NCI-H524 (cell line): ENCODE data around the gene EBLN2.

Source experiments
- DNase-seq, 2 experiments: peaks; one replicate each; lab custom pipeline; 2025; lab: John Stamatoyannopoulos, UW

EBLN2 gene

GRCh38 chr3:73061416-73061815, at the start of gene EBLN2:
EBLN2 (plus strand) TSS chr3:73061659; CDS start chr3:73062082, 423 bp downstream.
- no peak for DNase-seq

GRCh38 chr3:73018298-73018697, 43.2 kb upstream of the EBLN2 start:
- DNase-seq: no peak

- DNase-seq: no peak
Measured at GRCh38 chr3:73018790-73019441, 42.5 kb upstream of the EBLN2 start.

- no peak for DNase-seq
Measured at GRCh38 chr3:73021301-73021835, 40.1 kb upstream of the EBLN2 start.

- DNase-seq: no peak
Measured at GRCh38 chr3:73024836-73025235, 36.6 kb upstream of the EBLN2 start.

- DNase-seq: no peak
Measured at GRCh38 chr3:73026111-73026759, 35.2 kb upstream of the EBLN2 start.

- no peak for DNase-seq
Measured at GRCh38 chr3:73026760-73027113, 34.7 kb upstream of the EBLN2 start.

- DNase-seq: no peak
Measured at GRCh38 chr3:73028803-73029202, 32.7 kb upstream of the EBLN2 start.

- no peak for DNase-seq
Measured at GRCh38 chr3:73029321-73029796, 32.1 kb upstream of the EBLN2 start.

GRCh38 chr3:73030073-73030597, 31.3 kb upstream of the EBLN2 start:
- no peak for DNase-seq

GRCh38 chr3:73031573-73032103, 29.8 kb upstream of the EBLN2 start:
- no peak for DNase-seq

- no peak for DNase-seq
Measured at GRCh38 chr3:73036694-73037591, 24.5 kb upstream of the EBLN2 start.

- DNase-seq: no peak
Measured at GRCh38 chr3:73041537-73041936, 19.9 kb upstream of the EBLN2 start.

- DNase-seq: no peak
Measured at GRCh38 chr3:73043414-73043813, 18.0 kb upstream of the EBLN2 start.

- no peak for DNase-seq
Measured at GRCh38 chr3:73045391-73045790, 16.1 kb upstream of the EBLN2 start.

- no peak for DNase-seq
Measured at GRCh38 chr3:73046195-73046594, 15.3 kb upstream of the EBLN2 start.

- DNase-seq: no peak
Measured at GRCh38 chr3:73049319-73049718, 12.1 kb upstream of the EBLN2 start.

GRCh38 chr3:73052857-73053256, 8.6 kb upstream of the EBLN2 start:
- no peak for DNase-seq

- DNase-seq: no peak
Measured at GRCh38 chr3:73055583-73055982, 5.9 kb upstream of the EBLN2 start.

GRCh38 chr3:73056014-73056844, 5.2 kb upstream of the EBLN2 start:
- peak in 1 of 2 experiments; percentile 46 for DNase-seq

- DNase-seq: no peak
Measured at GRCh38 chr3:73056845-73057150, 4.7 kb upstream of the EBLN2 start.
